GM12891 (cell line): ENCODE measurements around the gene TMEM131. TPM values are rescaled to one million over a fixed set of nuclear protein-coding genes. Genes with fewer than 3 reads are reported as not detected.
A peak's percentile ranks its signal among the peaks of the same experiment; 100 is the strongest.
"Not testable (repeated sequence)": the region's sequence is repeated elsewhere in the genome, so short reads cannot be mapped to it uniquely, and the experiment has no call there.

Experiments
- DNase-seq: peaks from one replicate; pipeline ENCODE4 v3.0.0; 2011; ENCODE audit warnings: low spot score; ENCODE audit not compliant: insufficient read length
- FAIRE-seq: peaks from 2 replicates; lab custom pipeline; 2011; peaks lifted over from hg19 to GRCh38; lab: Jason Lieb, UNC
- PAX5 ChIP-seq: IDR thresholded peaks from 2 replicates; pipeline ENCODE4 v1.6.1; 2011; ENCODE audit warnings: low read length, moderate library complexity, mild to moderate bottlenecking; ENCODE audit not compliant: insufficient read depth, severe bottlenecking
- POLR2A ChIP-seq: IDR thresholded peaks from 2 replicates; pipeline ENCODE4 v1.6.1; 2011; ENCODE audit warnings: low read depth, low read length, control low read depth
- POLR2AphosphoS5 ChIP-seq: IDR thresholded peaks from 2 replicates; pipeline ENCODE4 v1.6.1; 2011; ENCODE audit warnings: low read depth, low read length, control low read depth
- POU2F2 ChIP-seq: IDR thresholded peaks from 2 replicates; pipeline ENCODE4 v1.6.1; 2011; ENCODE audit warnings: low read depth, mild to moderate bottlenecking, control low read depth, low read length, moderate library complexity
- SPI1 ChIP-seq: IDR thresholded peaks from 2 replicates; pipeline ENCODE4 v1.6.1; 2011; ENCODE audit warnings: low read depth, low read length, control low read depth
- TAF1 ChIP-seq: IDR thresholded peaks from 2 replicates; pipeline ENCODE4 v1.6.1; 2011; ENCODE audit warnings: low read depth, low read length, control low read depth
- polyA plus RNA-seq: library from polyadenylated mRNA; unstranded; fragments of >200 nt; gene quantifications from one replicate; pipeline ENCODE4 v1.2.1, GENCODE V29; 2012; ENCODE audit warnings: low read depth, missing spikeins, inconsistent platforms; ENCODE audit not compliant: missing spikeins

The TMEM131 gene, protein sequence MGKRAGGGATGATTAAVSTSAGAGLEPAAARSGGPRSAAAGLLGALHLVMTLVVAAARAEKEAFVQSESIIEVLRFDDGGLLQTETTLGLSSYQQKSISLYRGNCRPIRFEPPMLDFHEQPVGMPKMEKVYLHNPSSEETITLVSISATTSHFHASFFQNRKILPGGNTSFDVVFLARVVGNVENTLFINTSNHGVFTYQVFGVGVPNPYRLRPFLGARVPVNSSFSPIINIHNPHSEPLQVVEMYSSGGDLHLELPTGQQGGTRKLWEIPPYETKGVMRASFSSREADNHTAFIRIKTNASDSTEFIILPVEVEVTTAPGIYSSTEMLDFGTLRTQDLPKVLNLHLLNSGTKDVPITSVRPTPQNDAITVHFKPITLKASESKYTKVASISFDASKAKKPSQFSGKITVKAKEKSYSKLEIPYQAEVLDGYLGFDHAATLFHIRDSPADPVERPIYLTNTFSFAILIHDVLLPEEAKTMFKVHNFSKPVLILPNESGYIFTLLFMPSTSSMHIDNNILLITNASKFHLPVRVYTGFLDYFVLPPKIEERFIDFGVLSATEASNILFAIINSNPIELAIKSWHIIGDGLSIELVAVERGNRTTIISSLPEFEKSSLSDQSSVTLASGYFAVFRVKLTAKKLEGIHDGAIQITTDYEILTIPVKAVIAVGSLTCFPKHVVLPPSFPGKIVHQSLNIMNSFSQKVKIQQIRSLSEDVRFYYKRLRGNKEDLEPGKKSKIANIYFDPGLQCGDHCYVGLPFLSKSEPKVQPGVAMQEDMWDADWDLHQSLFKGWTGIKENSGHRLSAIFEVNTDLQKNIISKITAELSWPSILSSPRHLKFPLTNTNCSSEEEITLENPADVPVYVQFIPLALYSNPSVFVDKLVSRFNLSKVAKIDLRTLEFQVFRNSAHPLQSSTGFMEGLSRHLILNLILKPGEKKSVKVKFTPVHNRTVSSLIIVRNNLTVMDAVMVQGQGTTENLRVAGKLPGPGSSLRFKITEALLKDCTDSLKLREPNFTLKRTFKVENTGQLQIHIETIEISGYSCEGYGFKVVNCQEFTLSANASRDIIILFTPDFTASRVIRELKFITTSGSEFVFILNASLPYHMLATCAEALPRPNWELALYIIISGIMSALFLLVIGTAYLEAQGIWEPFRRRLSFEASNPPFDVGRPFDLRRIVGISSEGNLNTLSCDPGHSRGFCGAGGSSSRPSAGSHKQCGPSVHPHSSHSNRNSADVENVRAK (N-terminal part only)
- 22.4 TPM for polyA plus RNA-seq

DNA sequence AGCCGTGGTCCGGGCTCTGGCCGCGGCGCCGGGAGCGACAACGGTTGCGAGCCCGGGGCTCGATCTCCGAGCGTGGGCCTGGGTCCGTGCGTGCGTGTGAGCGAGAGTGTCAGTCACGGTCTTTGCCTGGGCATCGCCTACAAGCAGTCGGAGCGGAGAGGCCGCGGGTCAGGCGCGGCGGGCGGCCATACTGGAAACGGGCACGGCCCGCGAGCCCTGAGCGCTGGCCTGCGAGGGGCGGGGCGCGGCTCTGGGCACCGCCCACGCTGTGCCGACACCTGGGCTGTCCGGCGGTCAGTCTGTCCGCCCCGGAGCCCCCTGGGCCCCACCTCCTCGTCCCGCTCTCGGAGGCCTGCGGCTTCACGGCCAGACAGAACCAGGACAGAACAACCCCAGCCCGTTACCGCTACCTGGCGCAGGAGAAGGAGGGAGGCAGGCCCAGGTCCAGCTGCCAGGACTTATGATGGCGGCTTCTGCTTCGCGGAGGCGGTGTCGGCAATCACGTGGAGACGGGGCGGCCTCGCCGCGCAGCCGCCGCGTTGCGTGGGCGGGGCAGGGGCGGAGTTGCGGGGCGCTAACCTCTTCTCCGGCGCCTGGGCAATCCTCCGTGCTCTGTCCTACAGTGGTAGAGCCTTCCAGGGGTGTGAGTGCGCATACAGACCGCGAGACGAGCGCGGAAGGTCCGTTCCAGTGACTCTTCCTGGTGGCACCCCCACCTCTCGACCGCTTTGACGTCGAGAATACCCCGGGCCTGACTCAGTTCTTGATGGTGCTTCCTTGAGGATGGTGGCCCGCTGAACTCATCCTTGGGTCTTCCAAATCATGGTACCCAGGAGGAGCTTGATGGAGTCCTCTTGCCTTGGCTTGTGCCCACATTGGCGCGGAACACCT, at the start of gene TMEM131:
Gene TMEM131, minus strand, starts transcription at position 215 of the 891 bp plus-strand sequence. CDS start 286 bp downstream, outside the sequence.
- DNase-seq (peak; percentile 81), FAIRE-seq (peak; percentile 99)
- TF ChIP-seq PAX5: peak; percentile 60
- TF ChIP-seq POLR2A: peak; percentile 48; the same call in 1 of the 2 replicates
- peak; percentile 56 for TF ChIP-seq POLR2AphosphoS5
- TF ChIP-seq POU2F2: peak; percentile 37; the same call in 1 of the 2 replicates
- no peak for TF ChIP-seq SPI1
- peak; percentile 89 for TF ChIP-seq TAF1

DNA sequence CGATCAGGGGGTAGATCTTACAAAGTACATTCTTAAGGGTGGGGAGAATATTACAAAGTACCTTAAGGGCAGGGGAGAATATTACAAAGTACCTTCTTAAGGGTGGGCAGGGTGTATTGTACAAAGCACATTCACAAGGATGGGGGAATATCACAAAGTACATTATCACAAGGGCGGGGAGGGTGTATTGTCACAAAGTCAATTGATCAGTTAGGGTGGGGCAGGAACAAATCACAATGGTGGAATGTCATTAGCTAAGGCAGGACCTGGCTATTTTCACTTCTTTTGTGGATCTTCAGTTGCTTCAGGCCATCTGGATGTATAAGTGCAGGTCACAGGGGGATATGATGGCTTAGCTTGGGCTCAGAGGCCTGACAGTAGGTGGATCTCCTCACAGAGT, 49.0 kb upstream of the TMEM131 start:
- FAIRE-seq, DNase-seq: not testable (repeated sequence)

DNA sequence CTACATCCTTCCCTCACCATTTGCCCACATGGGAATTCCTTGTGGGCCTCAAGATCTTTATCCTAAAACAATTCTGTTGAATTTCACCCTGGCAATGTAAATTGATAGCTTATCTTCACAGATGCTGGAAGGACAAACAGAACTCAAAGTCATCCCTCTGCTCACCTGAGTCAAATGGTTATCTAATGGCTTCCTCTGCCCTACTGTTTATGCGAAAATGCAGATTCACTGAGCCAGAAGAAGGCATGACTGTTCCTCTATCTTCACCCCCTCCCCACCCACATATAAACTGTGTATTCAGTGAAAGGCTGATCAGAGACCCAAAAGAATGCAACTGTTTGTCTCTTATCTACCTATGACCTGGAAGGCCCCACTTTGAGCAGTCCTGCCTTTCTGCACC, 47.4 kb upstream of the TMEM131 start:
- DNase-seq (no peak), FAIRE-seq (no peak)
- no peak for TF ChIP-seq POLR2AphosphoS5
- TF ChIP-seq POLR2A: no peak

DNA sequence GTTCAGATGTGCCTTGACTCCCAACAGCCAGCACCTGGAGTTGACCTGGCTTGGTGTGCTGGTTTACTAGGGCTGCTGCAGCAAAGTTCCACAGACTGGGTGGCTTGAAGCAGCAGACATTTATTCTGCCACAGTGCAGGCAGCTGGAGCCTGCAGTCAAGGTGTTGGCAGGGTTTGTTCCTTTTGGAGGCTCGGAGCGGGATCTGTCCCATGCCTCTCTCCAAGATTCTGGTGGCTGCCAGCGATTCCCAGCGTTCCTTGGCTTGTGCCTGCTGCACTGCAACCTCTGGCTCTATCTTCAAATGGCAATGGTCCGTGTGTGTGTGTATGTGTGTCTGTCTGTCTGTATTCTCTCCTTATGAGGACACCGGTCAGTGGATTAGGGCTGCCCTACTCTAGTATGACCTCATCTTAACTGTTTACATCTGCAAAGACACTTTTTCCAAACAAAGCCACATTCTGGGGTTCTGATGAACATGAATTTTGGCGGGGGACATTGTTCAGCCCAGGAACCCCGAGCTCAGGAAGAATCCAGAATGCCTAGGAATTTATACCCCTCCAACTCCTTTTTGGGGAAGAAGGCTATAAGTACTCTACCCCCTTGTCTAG, 44.7 kb upstream of the TMEM131 start:
- FAIRE-seq (no peak), DNase-seq (no peak)
- no peak for TF ChIP-seq POLR2AphosphoS5
- TF ChIP-seq POLR2A: no peak
- TF ChIP-seq POU2F2: no peak
- TF ChIP-seq SPI1: no peak
- TF ChIP-seq PAX5: no peak
- no peak for TF ChIP-seq TAF1

DNA sequence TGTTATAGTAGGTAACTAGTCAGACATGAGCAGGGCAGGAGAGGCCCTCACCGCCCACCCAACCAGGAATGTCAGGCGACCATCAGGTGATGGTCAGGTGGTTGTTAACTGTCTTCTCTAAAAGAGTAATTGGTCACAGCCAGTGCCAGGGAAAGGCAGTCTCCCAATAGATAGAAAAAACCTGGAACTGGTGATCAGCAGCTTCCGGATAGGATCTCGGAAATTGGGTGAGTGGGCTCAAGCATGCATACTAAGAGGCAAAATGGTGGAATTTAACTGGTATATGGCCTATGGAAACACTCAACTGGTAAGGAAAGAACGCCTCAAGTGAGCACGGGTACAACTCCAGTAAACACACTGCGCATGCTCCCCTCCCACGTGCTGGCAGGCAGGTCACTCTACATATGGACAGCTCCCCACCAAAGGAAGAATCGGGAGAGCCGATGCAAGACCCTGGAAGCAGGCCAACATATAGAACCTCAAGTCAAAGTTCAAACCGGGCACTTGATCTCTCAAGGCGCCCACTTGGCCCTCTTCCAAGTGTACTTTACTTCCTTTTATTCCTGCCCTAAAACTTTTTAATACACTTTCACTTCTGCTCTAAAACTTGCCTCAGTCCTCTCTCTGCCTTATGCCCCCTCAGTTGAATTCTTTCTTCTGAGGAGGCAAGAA, 43.5 kb upstream of the TMEM131 start:
- DNase-seq: no peak
- TF ChIP-seq POLR2AphosphoS5 (no peak), SPI1 (no peak; the same call in 1 of the 2 replicates), TAF1 (no peak), POLR2A (no peak), PAX5 (no peak), POU2F2 (no peak)
- FAIRE-seq: no peak

DNA sequence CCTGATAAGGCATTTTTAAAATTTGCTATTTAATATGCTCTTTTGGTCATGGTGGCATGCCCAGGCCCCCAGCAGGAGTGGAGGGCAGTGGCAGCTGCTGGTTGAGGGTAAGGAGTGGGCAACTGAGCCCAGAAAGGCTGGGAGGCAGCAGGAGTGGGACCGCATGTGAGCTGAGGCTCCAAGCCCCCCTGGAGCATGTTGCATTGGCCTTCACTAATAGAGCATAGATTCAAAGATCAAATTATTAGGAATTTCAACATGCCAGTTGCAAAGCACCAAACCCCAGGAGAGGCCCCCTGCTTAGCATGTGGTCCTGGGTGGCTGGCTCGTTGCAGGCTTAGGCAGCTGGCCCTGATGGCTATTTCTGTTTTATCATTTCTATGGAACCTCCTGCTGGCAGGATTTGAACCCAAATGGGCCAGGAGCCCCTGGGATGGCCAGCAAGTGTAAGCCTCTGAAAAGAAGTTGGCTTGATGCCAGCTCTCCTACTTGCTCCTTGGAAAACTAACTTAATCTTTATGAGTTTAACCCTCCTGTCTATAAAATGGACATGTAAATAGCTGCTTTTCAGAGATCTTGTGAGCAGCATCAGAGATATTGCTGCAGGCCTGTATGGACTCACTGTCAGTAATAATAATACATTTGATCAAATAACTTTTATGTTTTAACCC, 42.1 kb upstream of the TMEM131 start:
- TF ChIP-seq PAX5: no peak
- TF ChIP-seq POLR2AphosphoS5: no peak
- TF ChIP-seq POU2F2: no peak
- no peak for TF ChIP-seq TAF1
- TF ChIP-seq POLR2A: no peak
- TF ChIP-seq SPI1: no peak
- FAIRE-seq (no peak), DNase-seq (no peak)

DNA sequence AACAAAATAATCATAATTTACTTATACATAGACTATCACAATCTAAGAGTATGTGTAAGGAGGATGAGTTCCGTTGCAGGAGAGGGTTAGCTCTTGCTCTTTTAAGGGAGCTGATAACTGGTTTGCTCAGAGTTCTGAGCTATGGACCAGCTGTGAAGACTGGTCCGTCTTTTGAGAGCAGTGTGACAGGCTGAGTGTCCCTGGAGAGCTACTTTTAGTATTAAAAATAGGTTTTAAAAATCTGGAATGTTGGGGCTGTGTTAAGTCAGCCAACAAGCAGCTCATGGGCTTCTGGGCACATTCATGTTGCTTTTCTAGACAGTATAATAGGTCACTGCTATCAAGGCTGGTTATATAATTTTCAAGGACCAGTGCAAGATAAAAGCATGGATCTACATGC, 41.5 kb upstream of the TMEM131 start:
- no peak for FAIRE-seq
- no peak for TF ChIP-seq TAF1
- TF ChIP-seq POLR2A: no peak
- no peak for TF ChIP-seq SPI1
- TF ChIP-seq PAX5: no peak
- TF ChIP-seq POU2F2: no peak
- no peak for TF ChIP-seq POLR2AphosphoS5
- DNase-seq: no peak

DNA sequence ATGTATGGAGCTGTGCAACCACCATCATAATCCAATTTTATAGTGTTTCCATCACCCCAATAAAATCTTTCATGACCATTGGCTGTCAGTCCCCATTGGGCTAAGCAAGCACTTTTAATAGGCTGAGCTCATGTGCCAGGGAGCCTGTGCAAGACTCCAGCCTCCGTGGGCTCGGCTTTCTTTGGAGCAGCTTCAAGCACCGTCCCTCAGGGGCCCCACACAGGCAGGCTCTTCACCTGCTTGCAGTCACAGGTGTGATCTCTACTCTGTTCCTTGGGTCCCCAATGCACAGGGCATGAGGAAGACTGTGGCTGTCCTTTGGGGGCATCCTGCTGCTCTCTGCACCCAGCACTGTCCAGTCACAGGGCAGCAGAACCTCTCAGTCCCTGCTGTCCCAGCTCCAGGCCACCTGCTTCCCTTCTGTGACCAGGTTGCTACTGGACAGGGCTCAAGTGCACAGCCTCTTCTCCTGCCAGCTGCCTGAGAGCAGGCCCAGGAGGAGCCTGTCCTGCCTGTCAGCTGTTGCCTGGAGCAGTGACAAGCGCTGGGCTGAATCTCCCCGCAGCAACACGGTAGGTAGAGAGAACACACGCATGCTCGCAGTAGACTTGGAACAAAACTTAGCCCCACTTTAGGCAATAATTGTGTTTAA, 40.7 kb upstream of the TMEM131 start:
- TF ChIP-seq POLR2AphosphoS5 (no peak), POLR2A (no peak), POU2F2 (no peak), SPI1 (no peak), TAF1 (no peak), PAX5 (no peak)
- FAIRE-seq (no peak), DNase-seq (no peak)
